KG1 (cell line): ENCODE results near the gene MPHOSPH10.
A peak's percentile ranks its signal among the peaks of the same experiment; 100 is the strongest.
"Not testable (repeated sequence)": the region's sequence is repeated elsewhere in the genome, so short reads cannot be mapped to it uniquely, and the experiment has no call there.

Experiments
- DNase-seq: peaks from one replicate; lab custom pipeline; 2025; lab: John Stamatoyannopoulos, UW

The MPHOSPH10 gene

GRCh38 chr2:71125506-71126294 is 4.7 kb upstream of the MPHOSPH10 start:
- DNase-seq, result no peak

GRCh38 chr2:71126957-71127356 is 3.5 kb upstream of the MPHOSPH10 start:
- DNase-seq, result no peak

- DNase-seq, result no peak
These were observed 1.1 kb upstream of the MPHOSPH10 start for GRCh38 chr2:71129114-71129901.

- no peak for DNase-seq
These were observed 607 bp upstream of the MPHOSPH10 start for GRCh38 chr2:71129902-71130151.

- no peak for DNase-seq
These were observed 441 bp downstream of the MPHOSPH10 start for GRCh38 chr2:71130905-71131244.

- not testable (repeated sequence) for DNase-seq
These were observed 1.1 kb downstream of the MPHOSPH10 start for GRCh38 chr2:71131387-71132166.

- DNase-seq, result no peak
These were observed 3.2 kb downstream of the MPHOSPH10 start for GRCh38 chr2:71133603-71134002.

- no peak for DNase-seq
These were observed 5.7 kb downstream of the MPHOSPH10 start for GRCh38 chr2:71136174-71136573.

GRCh38 chr2:71143782-71144181 is 13.3 kb downstream of the MPHOSPH10 start:
- no peak for DNase-seq

GRCh38 chr2:71148506-71149063 is 18.2 kb downstream of the MPHOSPH10 start:
- DNase-seq, result no peak

- DNase-seq, result no peak
These were observed 19.8 kb downstream of the MPHOSPH10 start for GRCh38 chr2:71150082-71150816.

GRCh38 chr2:71151620-71152019 is 21.2 kb downstream of the MPHOSPH10 start:
- no peak for DNase-seq

- no peak for DNase-seq
These were observed 23.3 kb downstream of the MPHOSPH10 start for GRCh38 chr2:71153585-71154224.

- DNase-seq, result no peak
These were observed 23.8 kb downstream of the MPHOSPH10 start for GRCh38 chr2:71154279-71154678.

- DNase-seq, result no peak
These were observed 24.4 kb downstream of the MPHOSPH10 start for GRCh38 chr2:71154798-71155197.

- no peak for DNase-seq
These were observed 25.4 kb downstream of the MPHOSPH10 start for GRCh38 chr2:71155846-71156245.

GRCh38 chr2:71156573-71156972 is 26.1 kb downstream of the MPHOSPH10 start:
- DNase-seq, result no peak

GRCh38 chr2:71157124-71157793 is 26.8 kb downstream of the MPHOSPH10 start:
- peak; percentile 6 for DNase-seq

- no peak for DNase-seq
These were observed 36.4 kb downstream of the MPHOSPH10 start for GRCh38 chr2:71166812-71167211.

GRCh38 chr2:71173096-71173495 is 42.7 kb downstream of the MPHOSPH10 start:
- no peak for DNase-seq

- no peak for DNase-seq
These were observed 43.8 kb downstream of the MPHOSPH10 start for GRCh38 chr2:71174207-71174606.
